Measurements from ENCODE around the gene ARMC5.
"Not testable (repeated sequence)": the region's sequence is repeated elsewhere in the genome, so short reads cannot be mapped to it uniquely, and the experiment has no call there.

The ARMC5 gene

DNA sequence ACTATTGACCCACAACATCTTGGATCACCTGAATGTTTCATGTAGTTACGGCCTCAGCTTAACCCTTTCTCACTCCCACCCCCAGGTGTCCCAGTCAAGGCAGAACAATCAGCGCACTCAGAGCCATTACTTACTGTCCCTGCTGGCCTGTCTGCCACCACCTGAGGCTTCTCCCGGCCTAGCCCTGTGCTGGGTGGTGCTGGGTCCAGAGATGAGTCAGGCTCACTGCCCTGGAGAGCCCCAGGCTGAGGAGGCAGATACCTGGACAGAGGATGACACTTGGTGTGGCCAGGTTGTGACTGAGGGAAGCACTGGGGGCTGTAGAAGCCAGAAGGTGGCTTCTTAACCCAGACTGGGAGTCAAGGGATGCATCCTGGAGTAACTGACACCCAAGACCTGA is 19.7 kb downstream of the ARMC5 start:
- no peak for DNase-seq

DNA sequence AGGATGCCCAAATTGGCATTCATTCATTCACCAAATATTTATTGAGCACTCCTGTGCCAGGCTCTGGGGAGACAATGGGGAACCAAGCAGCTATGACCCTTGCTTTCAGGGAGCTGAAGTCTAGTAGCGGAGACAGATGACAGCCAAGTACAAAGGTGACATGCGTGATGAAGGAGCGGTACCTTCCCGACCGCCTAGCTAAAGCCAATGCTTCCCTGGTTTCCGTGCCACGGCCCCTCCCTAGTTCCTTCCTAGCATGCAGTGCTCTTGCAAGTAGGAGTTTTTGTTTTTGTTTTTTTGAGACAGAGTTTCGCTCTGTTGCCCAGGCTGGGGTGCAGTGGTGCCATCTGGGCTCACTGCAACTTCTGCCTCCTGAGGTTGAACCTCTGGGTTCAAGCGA is 20.4 kb downstream of the ARMC5 start:
- no peak for DNase-seq

GRCh38 chr16:31480851-31481536 is 21.7 kb downstream of the ARMC5 start:
- no peak for DNase-seq

DNA sequence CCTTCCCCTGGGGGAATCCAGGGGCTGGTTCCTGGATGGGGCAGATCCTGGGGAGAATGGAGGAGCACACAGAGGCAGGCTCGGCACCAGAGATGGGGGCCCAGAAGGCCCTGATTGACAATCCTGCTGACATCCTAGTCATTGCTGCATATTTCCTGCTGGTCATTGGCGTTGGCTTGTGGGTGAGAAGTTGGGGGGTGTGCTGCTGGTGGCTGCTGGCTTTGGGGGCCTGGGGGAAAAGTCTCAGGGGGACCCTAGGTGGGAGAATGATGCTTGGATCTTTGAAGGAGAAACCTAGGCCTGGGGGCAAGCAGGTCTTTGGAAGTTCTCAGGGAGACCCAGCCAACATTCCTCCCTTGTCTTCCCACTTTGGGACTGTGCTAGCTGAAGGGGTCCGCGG is 23.8 kb downstream of the ARMC5 start, which contains the start of gene SLC5A2:
Gene SLC5A2, plus strand, starts transcription at position 43 of the 400 bp plus-strand sequence. Its CDS starts 14 bp downstream, at position 57.
- DNase-seq, result no peak

DNA sequence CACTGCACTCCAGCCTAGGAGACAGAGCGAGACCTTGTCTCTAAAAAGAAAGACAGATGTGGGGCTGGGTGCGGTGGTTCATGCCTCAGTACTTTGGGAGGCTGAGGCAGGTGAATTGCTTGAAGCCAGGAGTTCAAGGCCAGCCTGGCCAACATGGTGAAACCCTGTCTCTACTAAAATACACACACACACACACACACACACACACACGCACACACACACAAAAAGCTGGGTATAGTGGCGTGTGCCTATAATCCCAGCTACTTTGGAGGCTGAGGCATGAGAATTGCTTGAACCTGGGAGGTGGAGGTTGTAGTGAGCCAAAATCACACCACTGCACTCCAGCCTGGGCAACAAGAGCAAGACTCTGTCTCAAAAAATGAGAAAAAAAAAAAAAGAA is 24.7 kb downstream of the ARMC5 start:
- DNase-seq, result not testable (repeated sequence)

DNA sequence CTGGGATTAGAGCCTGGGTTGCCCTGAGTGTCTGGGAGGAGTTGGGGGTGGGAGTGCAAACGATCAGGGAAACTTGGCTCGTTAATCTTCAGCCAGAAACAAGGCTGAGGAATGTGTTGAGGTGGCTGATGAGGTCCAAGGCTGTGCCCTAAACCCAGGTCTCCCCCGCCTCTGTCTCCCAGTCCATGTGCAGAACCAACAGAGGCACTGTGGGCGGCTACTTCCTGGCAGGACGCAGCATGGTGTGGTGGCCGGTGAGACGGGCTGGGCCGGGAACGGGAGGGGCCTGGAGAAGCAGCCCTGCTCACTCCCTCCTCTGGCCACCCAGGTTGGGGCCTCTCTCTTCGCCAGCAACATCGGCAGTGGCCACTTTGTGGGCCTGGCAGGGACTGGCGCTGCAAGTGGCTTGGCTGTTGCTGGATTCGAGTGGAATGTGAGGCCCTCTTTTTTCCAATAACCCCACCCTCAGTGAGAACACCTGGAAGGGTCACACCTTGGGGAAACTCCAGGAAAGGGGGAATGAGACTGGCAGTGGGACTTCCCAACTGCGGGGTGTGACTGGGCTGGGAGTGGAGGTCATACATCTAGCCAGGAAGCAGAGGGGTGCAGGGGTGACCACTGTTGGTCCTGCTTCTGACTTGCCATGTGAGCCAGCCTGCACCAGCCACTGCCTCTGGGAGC is 25.3 kb downstream of the ARMC5 start:
- no peak for DNase-seq

GRCh38 chr16:31485571-31485970 is 26.3 kb downstream of the ARMC5 start:
- DNase-seq, result no peak

- DNase-seq, result no peak
Measured at GRCh38 chr16:31486045-31486444, 26.7 kb downstream of the ARMC5 start.

- no peak for DNase-seq
Measured at GRCh38 chr16:31487071-31487719, 27.9 kb downstream of the ARMC5 start.

GRCh38 chr16:31487720-31488467 is 28.6 kb downstream of the ARMC5 start:
- peak; percentile 76 for DNase-seq

DNA sequence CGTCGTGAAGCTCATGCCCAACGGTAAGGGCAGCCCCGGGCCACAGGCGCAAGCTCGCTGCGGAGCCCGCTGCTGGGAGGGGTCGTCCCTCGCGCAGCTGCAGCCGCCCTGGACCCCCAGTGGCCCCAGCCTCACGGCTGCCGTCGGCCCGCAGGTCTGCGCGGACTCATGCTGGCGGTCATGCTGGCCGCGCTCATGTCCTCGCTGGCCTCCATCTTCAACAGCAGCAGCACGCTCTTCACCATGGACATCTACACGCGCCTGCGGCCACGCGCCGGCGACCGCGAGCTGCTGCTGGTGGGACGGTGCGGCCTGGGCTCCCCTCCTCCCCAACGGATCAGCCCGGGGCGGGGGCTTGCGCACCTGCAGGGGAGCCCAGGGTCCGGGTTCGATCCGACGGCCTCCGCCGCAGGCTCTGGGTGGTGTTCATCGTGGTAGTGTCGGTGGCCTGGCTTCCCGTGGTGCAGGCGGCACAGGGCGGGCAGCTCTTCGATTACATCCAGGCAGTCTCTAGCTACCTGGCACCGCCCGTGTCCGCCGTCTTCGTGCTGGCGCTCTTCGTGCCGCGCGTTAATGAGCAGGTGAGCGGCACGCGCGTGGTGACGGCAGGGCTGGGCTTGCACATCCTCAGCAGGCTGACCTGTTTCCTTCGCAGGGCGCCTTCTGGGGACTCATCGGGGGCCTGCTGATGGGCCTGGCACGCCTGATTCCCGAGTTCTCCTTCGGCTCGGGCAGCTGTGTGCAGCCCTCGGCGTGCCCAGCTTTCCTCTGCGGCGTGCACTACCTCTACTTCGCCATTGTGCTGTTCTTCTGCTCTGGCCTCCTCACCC is 29.4 kb downstream of the ARMC5 start:
- DNase-seq, result no peak

GRCh38 chr16:31489298-31489564 is 29.9 kb downstream of the ARMC5 start:
- DNase-seq, result no peak

- DNase-seq, result no peak
Measured at GRCh38 chr16:31489616-31490584, 30.6 kb downstream of the ARMC5 start.

DNA sequence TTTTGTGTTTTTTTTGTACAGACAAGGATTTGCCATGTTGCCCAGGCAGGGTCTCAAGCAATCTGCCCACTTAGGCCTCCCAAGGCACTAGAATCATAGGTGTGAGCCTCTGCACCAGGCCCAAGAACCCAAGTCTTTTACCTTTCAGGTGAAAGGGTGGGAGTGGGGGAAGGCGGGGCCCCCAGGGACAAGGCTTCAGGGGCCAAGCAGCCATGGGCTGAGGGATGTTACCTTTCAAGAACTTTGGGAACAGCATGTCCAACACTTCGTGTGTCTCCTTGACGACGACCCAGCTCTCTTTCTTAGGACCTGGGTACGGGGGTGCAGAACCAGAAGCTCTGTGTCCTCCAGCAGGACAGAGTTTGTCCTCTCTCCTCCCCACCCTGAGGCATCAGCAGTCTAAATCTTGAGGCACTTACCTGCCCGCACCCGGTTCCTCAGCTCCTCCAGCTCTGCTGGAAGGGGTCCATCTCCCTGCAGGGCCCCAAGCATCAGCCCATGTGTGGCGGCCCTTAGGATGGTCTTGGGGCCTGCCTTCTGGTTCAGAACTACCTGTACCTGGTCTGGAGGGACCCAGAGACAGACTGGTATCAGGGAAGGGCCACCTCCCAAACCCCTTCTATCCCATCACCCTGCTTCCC is 32.6 kb downstream of the ARMC5 start:
- no peak for DNase-seq

DNA sequence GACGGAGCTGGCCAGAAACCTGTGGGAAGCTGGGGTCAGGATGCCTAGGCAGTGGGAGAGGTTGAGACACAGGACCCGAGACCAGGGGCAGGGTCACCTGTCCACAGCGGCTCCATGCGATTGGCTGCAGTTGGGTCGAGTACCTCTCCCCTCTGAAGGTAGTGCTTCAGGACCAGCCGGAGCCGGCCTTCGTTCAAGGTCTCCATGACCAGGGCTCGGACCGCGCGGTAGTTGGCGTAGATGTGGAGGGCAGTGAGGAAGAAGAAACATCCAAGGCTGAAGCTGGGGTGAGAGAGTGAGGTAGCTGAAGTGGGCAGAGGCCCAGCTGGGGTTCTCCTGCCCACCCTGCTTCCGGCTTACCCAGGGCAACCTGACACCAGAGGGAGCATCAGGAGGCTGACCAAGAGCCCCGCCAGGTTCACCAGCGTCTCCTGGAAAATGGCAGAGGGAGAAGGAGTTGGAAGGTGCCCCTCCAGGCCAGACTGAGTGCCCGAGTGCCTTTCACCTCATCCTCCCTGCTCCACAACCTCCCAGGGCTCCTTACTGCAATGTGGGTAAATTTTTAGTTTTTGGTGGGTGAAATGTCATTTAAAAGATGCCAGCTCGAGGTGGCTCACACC is 34.3 kb downstream of the ARMC5 start:
- DNase-seq, result no peak

DNA sequence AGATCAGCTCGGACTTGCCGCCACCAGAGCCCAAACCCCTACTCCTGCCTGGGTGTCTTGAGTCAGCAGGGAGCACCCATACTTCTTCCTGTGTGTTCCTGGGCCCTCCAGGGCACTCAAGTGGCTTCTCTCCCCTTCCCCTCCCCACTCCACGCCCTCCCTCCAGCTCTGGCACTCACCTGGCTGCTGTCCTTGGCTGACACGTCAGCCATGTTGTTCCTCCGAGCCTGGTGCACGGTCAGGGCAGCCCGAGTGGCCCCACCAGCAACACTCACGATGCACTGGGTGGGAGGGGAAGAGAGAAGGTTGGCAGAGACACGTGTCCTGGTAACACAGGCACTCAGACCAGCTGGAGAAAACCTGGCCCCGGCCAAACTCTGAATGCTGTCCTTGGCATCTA is 37.4 kb downstream of the ARMC5 start:
- DNase-seq, result no peak

DNA sequence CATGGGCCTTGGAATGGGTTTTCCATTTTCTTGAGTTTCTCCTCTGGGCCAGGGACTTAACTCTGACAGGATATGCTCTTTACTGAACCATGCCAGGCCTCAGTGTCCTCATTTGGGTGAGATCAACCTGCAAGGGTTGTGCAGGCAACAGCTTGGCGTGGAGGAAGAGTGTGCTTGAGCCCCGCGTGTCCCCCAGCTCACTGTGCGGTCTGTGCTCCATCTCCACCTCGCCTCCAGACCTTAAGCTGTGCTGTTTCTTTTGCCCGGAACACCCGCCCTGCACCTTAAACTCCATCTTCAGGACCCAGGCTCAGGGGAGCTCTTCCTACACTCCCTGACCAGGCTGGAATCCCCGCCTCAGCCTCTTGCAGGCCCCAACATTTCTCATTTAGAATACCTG is 39.2 kb downstream of the ARMC5 start:
- no peak for DNase-seq

- DNase-seq, result no peak
Measured at GRCh38 chr16:31499928-31500327, 40.6 kb downstream of the ARMC5 start.

- no peak for DNase-seq
Measured at GRCh38 chr16:31501226-31501965, 42.1 kb downstream of the ARMC5 start.

- DNase-seq, result no peak
Measured at GRCh38 chr16:31501966-31502348, 42.7 kb downstream of the ARMC5 start.
